Mesenchymal stem cell (in vitro differentiated cells and primary cell): ENCODE measurements around the gene BEST3.

ENCODE experiments used
- DNase-seq: peaks from one replicate; pipeline ENCODE4 v3.0.0-alpha.2; 2013
- H2AFZ ChIP-seq: one replicate; pipeline ENCODE4 v1.6.1; 2013; ENCODE audit warnings: low read depth, mild to moderate bottlenecking, control low read depth, inconsistent platforms, low read length, moderate library complexity
- H2AK5ac ChIP-seq: 2 replicates; pipeline ENCODE4 v1.6.1; 2013; ENCODE audit warnings: low read length, moderate library complexity, mild to moderate bottlenecking, inconsistent platforms; ENCODE audit not compliant: severe bottlenecking
- H2BK120ac ChIP-seq: one replicate; pipeline ENCODE4 v1.6.1; 2013; ENCODE audit warnings: low read depth, mild to moderate bottlenecking, inconsistent platforms, low read length, moderate library complexity
- H2BK12ac ChIP-seq, 2 experiments: one replicate each; pipeline ENCODE4 v1.6.1; 2013; ENCODE audit warnings: inconsistent platforms in 2 of 2, low read length in 2 of 2, mild to moderate bottlenecking in 2 of 2, moderate library complexity in 2 of 2, control low read depth in 1 of 2
- H2BK15ac ChIP-seq: one replicate; pipeline ENCODE4 v1.6.1; 2013; ENCODE audit warnings: mild to moderate bottlenecking, low read depth, inconsistent platforms; ENCODE audit not compliant: poor library complexity, severe bottlenecking
- H2BK5ac ChIP-seq: 2 replicates; pipeline ENCODE4 v1.6.1; 2013; ENCODE audit warnings: low read depth, mild to moderate bottlenecking, low read length, control low read depth, inconsistent platforms; ENCODE audit not compliant: poor library complexity, severe bottlenecking
- H3K14ac ChIP-seq, 2 experiments: one replicate each; pipeline ENCODE4 v1.6.1; 2013; ENCODE audit warnings: inconsistent platforms in 2 of 2, low read length in 2 of 2, control low read depth in 1 of 2, mild to moderate bottlenecking in 1 of 2, moderate library complexity in 1 of 2
- H3K18ac ChIP-seq, 2 experiments: one replicate each; pipeline ENCODE4 v1.6.1; 2013; ENCODE audit warnings: inconsistent platforms in 2 of 2, low read length in 2 of 2, control low read depth in 1 of 2, low read depth in 1 of 2, mild to moderate bottlenecking in 1 of 2
- H3K23ac ChIP-seq, 2 experiments: one replicate each; pipeline ENCODE4 v1.6.1; 2013; ENCODE audit warnings: inconsistent platforms in 2 of 2, low read length in 2 of 2, mild to moderate bottlenecking in 2 of 2, moderate library complexity in 2 of 2, control low read depth in 1 of 2
- H3K27ac ChIP-seq: 2 replicates; pipeline ENCODE4 v1.5.1; 2013; ENCODE audit warnings: mild to moderate bottlenecking, moderate library complexity, low read length, control low read depth, inconsistent platforms; ENCODE audit not compliant: poor library complexity, severe bottlenecking
- H3K27me3 ChIP-seq, 2 experiments: 2 replicates each; pipeline versions ENCODE4 v1.6.1 to v1.7.0; 2013; ENCODE audit warnings: low read length in 2 of 2, mild to moderate bottlenecking in 2 of 2, moderate library complexity in 2 of 2, control low read depth in 1 of 2, inconsistent platforms in 1 of 2; ENCODE audit not compliant: control insufficient read depth in 1 of 2, insufficient read depth in 1 of 2
- H3K36me3 ChIP-seq, 2 experiments: 2 replicates each; pipeline versions ENCODE4 v1.6.1 to v1.7.0; 2013; ENCODE audit warnings: low read length in 2 of 2, control low read depth in 1 of 2, inconsistent platforms in 1 of 2, low read depth in 1 of 2, mild to moderate bottlenecking in 1 of 2; ENCODE audit not compliant: insufficient read depth in 2 of 2, control insufficient read depth in 1 of 2
- H3K4ac ChIP-seq, 2 experiments: one replicate each; pipeline ENCODE4 v1.6.1; 2013; ENCODE audit warnings: inconsistent platforms in 2 of 2, low read length in 2 of 2, mild to moderate bottlenecking in 2 of 2, moderate library complexity in 2 of 2, control low read depth in 1 of 2, low read depth in 1 of 2
- H3K4me1 ChIP-seq: 2 replicates; pipeline ENCODE4 v1.6.1; 2013; ENCODE audit warnings: low read depth, low read length, control low read depth; ENCODE audit not compliant: control insufficient read depth, insufficient read depth
- H3K4me2 ChIP-seq: 2 replicates; pipeline ENCODE4 v1.6.1; 2013; ENCODE audit warnings: low read length, mild to moderate bottlenecking, inconsistent platforms; ENCODE audit not compliant: poor library complexity, severe bottlenecking
- H3K4me3 ChIP-seq, 2 experiments: 2 replicates each; pipeline versions ENCODE4 v1.5.1 to v1.7.0; 2013; ENCODE audit warnings: low read length in 2 of 2, mild to moderate bottlenecking in 2 of 2, control low read depth in 1 of 2, low read depth in 1 of 2; ENCODE audit not compliant: insufficient read depth in 1 of 2
- H3K79me1 ChIP-seq: replicated peaks from 2 replicates; pipeline ENCODE4 v1.6.1; 2013; ENCODE audit warnings: mild to moderate bottlenecking, control low read depth, low read length, inconsistent platforms; ENCODE audit not compliant: poor library complexity, severe bottlenecking
- H3K9ac ChIP-seq: 2 replicates; pipeline ENCODE4 v1.7.0; 2013; ENCODE audit warnings: mild to moderate bottlenecking, low read length, moderate library complexity
- H3K9me3 ChIP-seq: 2 replicates; pipeline ENCODE4 v1.7.0; 2013; ENCODE audit warnings: mild to moderate bottlenecking, low read length; ENCODE audit not compliant: control insufficient read depth
- H4K8ac ChIP-seq: one replicate; pipeline ENCODE4 v1.6.1; 2013; ENCODE audit warnings: inconsistent platforms, mild to moderate bottlenecking, low read length, moderate library complexity
- H4K91ac ChIP-seq: one replicate; pipeline ENCODE4 v1.6.1; 2013; ENCODE audit warnings: mild to moderate bottlenecking, low read length, inconsistent platforms
- WGBS: methylation state at CpG from one replicate; pipeline ENCODE4 v1.1.7; 2013; ENCODE audit warnings: mixed read lengths; 5-methylcytosine and 5-hydroxymethylcytosine counted together

BEST3 gene

DNA sequence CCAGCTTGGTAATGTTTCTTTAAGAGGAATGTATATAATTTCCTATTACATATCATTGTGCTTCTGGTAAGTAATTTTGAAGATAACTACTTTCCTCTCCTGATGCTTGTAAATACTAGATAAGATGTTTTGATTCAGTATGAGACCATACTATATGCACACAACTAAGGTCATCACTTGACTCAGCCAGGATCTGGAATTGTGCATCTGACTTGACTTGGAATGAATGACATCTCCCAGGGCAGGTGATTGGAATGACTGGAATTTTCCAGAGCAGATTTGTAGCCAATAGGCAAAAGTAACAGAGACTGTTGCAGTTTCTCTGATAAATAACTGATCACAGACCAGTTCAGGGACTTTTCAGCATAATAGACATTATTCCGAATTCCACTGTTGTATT lies 11.1 kb downstream of the BEST3 start:
- H3K23ac ChIP-seq: no peak overlapping the region
- H3K36me3 ChIP-seq: no peaks in the 10 kb centered on the region

DNA sequence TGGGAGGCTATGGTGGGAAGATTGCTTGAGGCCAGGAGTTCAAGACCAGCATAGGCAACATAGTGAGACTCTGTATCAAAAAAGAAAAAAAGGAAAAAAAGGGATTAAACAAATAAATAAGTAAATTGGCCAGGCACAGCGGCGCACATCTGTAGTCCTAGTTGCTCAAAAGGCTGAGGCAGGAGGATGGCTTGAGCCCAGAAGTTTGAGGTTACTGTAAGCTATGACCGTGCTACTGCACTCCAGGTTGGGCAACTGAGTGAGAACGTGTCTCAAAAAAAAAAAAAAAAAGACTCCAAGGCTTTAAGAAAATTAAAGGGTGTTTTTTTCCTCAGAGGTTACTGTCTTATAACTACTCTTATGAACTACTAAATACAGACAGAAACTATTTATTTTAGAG lies 11.7 kb downstream of the BEST3 start:
- Histone ChIP-seq H3K9ac (peak overlapping the region; percentile 24), H3K23ac (peak overlapping the region in 1 of 2 experiments; percentile 73), H2BK120ac (no peak overlapping the region), H3K4ac (no peak overlapping the region), H3K18ac (no peak overlapping the region), H2BK5ac (peak overlapping the region; percentile 97), H2BK15ac (no peak overlapping the region), H2AFZ (no peak overlapping the region), H3K79me1 (no peaks in the 10 kb centered on the region), H2AK5ac (peak overlapping the region; percentile 100), H4K91ac (no peak overlapping the region), H2BK12ac (no peak overlapping the region), H4K8ac (no peak overlapping the region), H3K4me1 (peaks cover 13% of the 10 kb centered on the region), H3K27me3 (no peaks in the 10 kb centered on the region), H3K14ac (no peak overlapping the region), H3K9me3 (no peaks in the 10 kb centered on the region), H3K4me2 (no peak overlapping the region), H3K27ac (peak overlapping the region; percentile 95), H3K4me3 (no peak overlapping the region), H3K36me3 (no peaks in the 10 kb centered on the region)
- DNase-seq: peak; percentile 17
- 96% methylated on average over 3 of the region's 4 CpGs for WGBS

More for the DNA sequence above, 11.1 kb downstream of the BEST3 start:
- H2BK5ac ChIP-seq: no peak overlapping the region
- H2AK5ac ChIP-seq: peak overlapping the region; percentile 82
- H3K9ac ChIP-seq: peak overlapping the region; percentile 24
- peak overlapping the region; percentile 93 for H3K27ac ChIP-seq
- H3K9me3 ChIP-seq: no peaks in the 10 kb centered on the region
- H3K27me3 ChIP-seq: no peaks in the 10 kb centered on the region
- peaks cover 13% of the 10 kb centered on the region for H3K4me1 ChIP-seq
- no peak overlapping the region for H4K91ac ChIP-seq
- H3K79me1 ChIP-seq: no peaks in the 10 kb centered on the region
- H2AFZ ChIP-seq: no peak overlapping the region
- no peak overlapping the region for H4K8ac ChIP-seq
- H2BK15ac ChIP-seq: no peak overlapping the region
- peak; percentile 15 for DNase-seq
- no peak overlapping the region for H3K4me3 ChIP-seq
- no peak overlapping the region for H3K4me2 ChIP-seq
- H3K18ac ChIP-seq: no peak overlapping the region
- H2BK12ac ChIP-seq: no peak overlapping the region
- H3K14ac ChIP-seq: no peak overlapping the region
- no CpG with 5 or more reads among the region's 1 CpG for WGBS
- H3K4ac ChIP-seq: no peak overlapping the region
- no peak overlapping the region for H2BK120ac ChIP-seq

DNA sequence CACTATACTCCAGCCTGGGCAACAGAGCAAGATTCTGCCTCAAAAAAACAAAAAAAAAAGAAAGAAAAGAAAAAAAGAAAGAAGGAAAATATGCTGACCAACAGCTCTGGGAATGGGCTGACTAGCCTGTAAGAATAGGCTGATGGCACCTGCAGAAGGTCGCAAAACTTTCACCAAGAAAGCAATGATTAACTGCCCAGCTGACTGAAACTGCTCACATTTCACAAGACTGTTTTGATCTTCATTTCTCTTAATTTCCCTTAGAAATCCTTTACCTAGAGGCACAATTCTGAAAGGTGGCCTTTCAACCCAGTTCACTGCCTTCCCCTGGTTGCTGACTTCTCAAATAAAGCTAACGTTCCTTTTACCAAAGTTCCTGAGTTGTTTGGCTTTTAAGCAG lies 12.4 kb downstream of the BEST3 start:
- H3K9me3 ChIP-seq: no peaks in the 10 kb centered on the region
- no peaks in the 10 kb centered on the region for H3K79me1 ChIP-seq
- H3K18ac ChIP-seq: no peak overlapping the region
- peak overlapping the region; percentile 97 for H2BK5ac ChIP-seq
- no peaks in the 10 kb centered on the region for H3K27me3 ChIP-seq
- no peak overlapping the region for H2BK120ac ChIP-seq
- H3K23ac ChIP-seq: no peak overlapping the region
- no peak overlapping the region for H2AFZ ChIP-seq
- H3K27ac ChIP-seq: peak overlapping the region; percentile 95
- no peak overlapping the region for H2BK15ac ChIP-seq
- H3K4ac ChIP-seq: no peak overlapping the region
- peak overlapping the region; percentile 13 for H3K9ac ChIP-seq
- WGBS: 100% methylated on average over 2 of the region's 2 CpGs
- H3K4me3 ChIP-seq: no peak overlapping the region
- no peak overlapping the region for H3K14ac ChIP-seq
- H3K36me3 ChIP-seq: no peaks in the 10 kb centered on the region
- no peak overlapping the region for H3K4me2 ChIP-seq
- DNase-seq: no peak
- no peak overlapping the region for H4K91ac ChIP-seq
- no peak overlapping the region for H4K8ac ChIP-seq
- H2AK5ac ChIP-seq: peak overlapping the region; percentile 100
- H3K4me1 ChIP-seq: peaks cover 13% of the 10 kb centered on the region
- H2BK12ac ChIP-seq: no peak overlapping the region

DNA sequence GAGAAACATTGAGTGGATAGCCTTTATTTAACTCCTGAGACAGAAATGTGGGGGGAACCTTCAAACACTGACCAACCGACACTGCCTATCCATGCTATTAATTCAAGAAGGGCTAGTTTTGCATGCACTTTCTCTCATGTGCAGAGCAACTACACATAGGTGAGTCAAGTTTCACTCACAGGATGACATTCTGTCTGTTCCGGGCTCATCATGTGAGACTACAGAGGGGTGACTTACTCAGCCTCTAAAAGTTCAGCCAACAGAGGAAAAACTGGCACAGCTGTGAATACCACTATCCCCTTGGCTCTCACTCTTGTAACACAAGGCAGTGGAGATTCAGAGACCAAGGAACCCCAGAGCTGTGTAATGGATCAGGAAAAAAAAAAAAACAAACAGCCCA lies 13.3 kb downstream of the BEST3 start:
- Histone ChIP-seq H3K4ac (no peak overlapping the region), H2BK12ac (no peak overlapping the region), H3K27ac (peak overlapping the region; percentile 95), H3K4me2 (no peak overlapping the region), H4K91ac (no peak overlapping the region), H3K9ac (peak overlapping the region; percentile 39), H2BK5ac (no peak overlapping the region), H2AFZ (no peak overlapping the region), H3K4me3 (no peak overlapping the region), H3K23ac (no peak overlapping the region), H2BK15ac (no peak overlapping the region), H3K4me1 (peaks cover 13% of the 10 kb centered on the region), H3K79me1 (no peaks in the 10 kb centered on the region), H3K14ac (no peak overlapping the region), H4K8ac (no peak overlapping the region), H2BK120ac (no peak overlapping the region), H3K18ac (no peak overlapping the region), H3K9me3 (no peaks in the 10 kb centered on the region), H3K36me3 (no peaks in the 10 kb centered on the region), H2AK5ac (no peak overlapping the region), H3K27me3 (no peaks in the 10 kb centered on the region)
- no peak for DNase-seq
- 77% methylated on average over 2 of the region's 2 CpGs for WGBS
